HEK293T (cell line): Measurements from ENCODE around the gene BAK1.

Source experiments
- BHLHE40 ChIP-seq: fragments of 450-650 bp; IDR thresholded peaks from 2 replicates; pipeline ENCODE4 v1.6.1; 2016; ENCODE audit warnings: mild to moderate bottlenecking, moderate library complexity, borderline replicate concordance
- ELF4 ChIP-seq: fragments of 450-650 bp; IDR thresholded peaks from 2 replicates; pipeline ENCODE4 v1.6.1; 2017; ENCODE audit warnings: antibody characterized with exemption
- FOXK2 ChIP-seq: fragments of 450-650 bp; IDR thresholded peaks from 2 replicates; pipeline ENCODE4 v1.6.1; 2016; ENCODE audit warnings: mild to moderate bottlenecking
- FOXM1 ChIP-seq: fragments of 450-650 bp; IDR thresholded peaks from 2 replicates; pipeline ENCODE4 v1.6.1; 2017; ENCODE audit warnings: mild to moderate bottlenecking, borderline replicate concordance
- HDGF ChIP-seq: fragments of 450-650 bp; IDR thresholded peaks from 2 replicates; pipeline ENCODE4 v1.6.1; 2017; ENCODE audit warnings: antibody characterized with exemption, borderline replicate concordance
- LEF1 ChIP-seq: fragments of 450-650 bp; IDR thresholded peaks from 2 replicates; pipeline ENCODE4 v1.6.1; 2017; ENCODE audit warnings: mild to moderate bottlenecking, borderline replicate concordance
- NFRKB ChIP-seq: fragments of 450-650 bp; IDR thresholded peaks from 2 replicates; pipeline ENCODE4 v1.6.1; 2016; ENCODE audit warnings: mild to moderate bottlenecking, moderate library complexity
- PKNOX1 ChIP-seq: fragments of 450-650 bp; IDR thresholded peaks from 2 replicates; pipeline ENCODE4 v1.6.1; 2016
- SP1 ChIP-seq: fragments of 450-650 bp; IDR thresholded peaks from 2 replicates; pipeline ENCODE4 v1.6.1; 2017

GRCh38 chr6:33628401-33628964, 48.4 kb upstream of the BAK1 start:
- no peak for TF ChIP-seq LEF1
- TF ChIP-seq BHLHE40 = no peak
- TF ChIP-seq ELF4 = no peak
- TF ChIP-seq FOXM1 = no peak
- no peak for TF ChIP-seq HDGF
- TF ChIP-seq SP1 = no peak
- no peak for TF ChIP-seq FOXK2
- no peak for TF ChIP-seq NFRKB
- no peak for TF ChIP-seq PKNOX1
